ENCODE measurements around the gene CEACAM3.

Gene CEACAM3

GRCh38 chr19:41811981-41812380 lies 15.6 kb downstream of the CEACAM3 start:
- CTCF ChIA-PET, result interaction anchor here (0.8 to 4.0 kb wide), 7 partner anchors 11 to 170 kb away, joined by 3 to 27 read pairs (median 9); partner anchors contain the start of gene CEACAM3
- Histone ChIP-seq H3K4me1 (ENCODE audit: control insufficient read depth, insufficient read depth, low read length) (no peaks in the 10 kb centered on the region), H3K4me3 (ENCODE audit: low read depth, low read length) (no peak overlapping the region), H3K9me3 (ENCODE audit: control insufficient read depth, insufficient read depth, low read depth, low read length) (no peaks in the 10 kb centered on the region), H3K27ac (ENCODE audit: extremely low read depth, low read depth, low read length) (no peak overlapping the region), H3K36me3 (ENCODE audit: control insufficient read depth in 2 of 2, insufficient read depth in 1 of 2, low read length in 2 of 2) (no peaks in the 10 kb centered on the region)
- no peak for TF ChIP-seq FEZF1 (tag by site-specific recombination; IDR thresholded peaks at IDR 0.05)
- no peak for TF ChIP-seq ZNF202 (tag by site-specific recombination; IDR thresholded peaks at IDR 0.05; ENCODE audit: borderline replicate concordance)
- POLR2A ChIA-PET, result no interaction called here

- ChIA-PET POLR2A (no interaction called here), CTCF (interaction anchor here (1.1 to 4.0 kb wide), 5 partner anchors 19 to 62 kb away, joined by 3 to 27 read pairs (median 7); no protein-coding TSS in a partner anchor)
- Histone ChIP-seq H3K9me3 (ENCODE audit: control insufficient read depth, insufficient read depth, low read depth, low read length) (no peaks in the 10 kb centered on the region), H3K4me1 (ENCODE audit: control insufficient read depth, insufficient read depth, low read length) (no peaks in the 10 kb centered on the region), H3K36me3 (ENCODE audit: control insufficient read depth in 2 of 2, insufficient read depth in 1 of 2, low read length in 2 of 2) (no peaks in the 10 kb centered on the region), H3K4me3 (ENCODE audit: low read depth, low read length) (no peak overlapping the region), H3K27ac (ENCODE audit: extremely low read depth, low read depth, low read length) (no peak overlapping the region)
- TF ChIP-seq BCL6B (tag by site-specific recombination; IDR thresholded peaks at IDR 0.05) (no peak), ZNF670 (tag by site-specific recombination; IDR thresholded peaks at IDR 0.05; ENCODE audit: low read depth) (no peak), ZNF626 (tag by site-specific recombination; IDR thresholded peaks at IDR 0.05) (no peak), ZNF121 (tag by site-specific recombination; IDR thresholded peaks at IDR 0.05) (no peak), KLF10 (tag by site-specific recombination; IDR thresholded peaks at IDR 0.05) (no peak), HOXC10 (CRISPR knock-in tag; IDR thresholded peaks at IDR 0.05) (no peak), ATF2 (tag by site-specific recombination; IDR thresholded peaks at IDR 0.05; ENCODE audit: low read depth) (no peak), ZNF488 (tag by site-specific recombination; IDR thresholded peaks at IDR 0.05) (no peak), PRDM10 (tag by site-specific recombination; IDR thresholded peaks at IDR 0.05) (no peak), ZNF423 (tag by site-specific recombination; IDR thresholded peaks at IDR 0.05) (no peak)
Measured at GRCh38 chr19:41813911-41814310, 17.5 kb downstream of the CEACAM3 start.

- H3K9me3 ChIP-seq (ENCODE audit: control insufficient read depth, insufficient read depth, low read depth, low read length), result no peaks in the 10 kb centered on the region
- ChIA-PET CTCF (interaction anchor here (1.3 to 13.3 kb wide), 4 partner anchors 20 to 63 kb away, joined by 3 to 202 read pairs (median 8); partner anchors contain the start of gene CEACAM3), POLR2A (no interaction called here)
- H3K27ac ChIP-seq (ENCODE audit: extremely low read depth, low read depth, low read length), result no peak overlapping the region
- no peak overlapping the region for H3K4me3 ChIP-seq (ENCODE audit: low read depth, low read length)
- no peaks in the 10 kb centered on the region for H3K36me3 ChIP-seq (ENCODE audit: control insufficient read depth in 2 of 2, insufficient read depth in 1 of 2, low read length in 2 of 2)
- TF ChIP-seq ZNF121 (tag by site-specific recombination; IDR thresholded peaks at IDR 0.05) (no peak), ZNF529 (tag by site-specific recombination; IDR thresholded peaks at IDR 0.05; ENCODE audit: insufficient replicate concordance) (peak; percentile 94)
- H3K4me1 ChIP-seq (ENCODE audit: control insufficient read depth, insufficient read depth, low read length), result no peaks in the 10 kb centered on the region
Measured at GRCh38 chr19:41815301-41815700, 18.9 kb downstream of the CEACAM3 start.
